LNCaP clone FGC (cell line): ENCODE data around the gene TRPM4.

Source experiments
- DNase-seq: peaks from one replicate; pipeline ENCODE4 v3.0.0-alpha.2; 2011; ENCODE audit warnings: low read depth
- H3K4me3 ChIP-seq: 2 replicates; pipeline ENCODE4 v1.5.1; 2011; ENCODE audit warnings: mild to moderate bottlenecking, low read depth, low read length, control low read depth
- CTCF ChIP-seq: IDR thresholded peaks from 2 replicates; pipeline ENCODE4 v1.5.1; 2012; ENCODE audit warnings: mild to moderate bottlenecking; ENCODE audit not compliant: control insufficient read depth, insufficient read depth; ENCODE audit errors: extremely low read depth

Gene TRPM4

DNA sequence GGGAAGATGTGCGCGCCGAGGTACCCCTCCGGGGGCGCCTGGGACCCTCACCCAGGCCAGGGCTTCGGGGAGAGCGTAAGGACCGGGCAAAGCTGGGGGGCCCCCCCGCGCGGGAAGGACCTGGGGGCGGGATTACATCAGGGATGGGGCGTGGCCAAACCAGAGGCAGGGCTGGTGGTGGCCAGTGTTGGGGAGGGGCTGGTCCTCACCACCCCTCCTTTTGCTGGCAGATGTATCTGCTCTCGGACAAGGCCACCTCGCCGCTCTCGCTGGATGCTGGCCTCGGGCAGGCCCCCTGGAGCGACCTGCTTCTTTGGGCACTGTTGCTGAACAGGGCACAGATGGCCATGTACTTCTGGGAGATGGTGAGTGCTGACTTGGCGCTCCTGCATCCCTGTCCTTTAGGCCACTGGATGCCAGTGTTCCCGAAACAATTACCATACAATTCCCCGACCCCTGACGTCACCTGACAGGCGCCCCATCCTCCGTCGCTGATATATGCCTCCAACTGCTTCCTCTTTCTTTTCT lies 25.3 kb downstream of the TRPM4 start:
- TF ChIP-seq CTCF, result no peak
- H3K4me3 ChIP-seq, result no peak overlapping the region
- DNase-seq, result no peak

DNA sequence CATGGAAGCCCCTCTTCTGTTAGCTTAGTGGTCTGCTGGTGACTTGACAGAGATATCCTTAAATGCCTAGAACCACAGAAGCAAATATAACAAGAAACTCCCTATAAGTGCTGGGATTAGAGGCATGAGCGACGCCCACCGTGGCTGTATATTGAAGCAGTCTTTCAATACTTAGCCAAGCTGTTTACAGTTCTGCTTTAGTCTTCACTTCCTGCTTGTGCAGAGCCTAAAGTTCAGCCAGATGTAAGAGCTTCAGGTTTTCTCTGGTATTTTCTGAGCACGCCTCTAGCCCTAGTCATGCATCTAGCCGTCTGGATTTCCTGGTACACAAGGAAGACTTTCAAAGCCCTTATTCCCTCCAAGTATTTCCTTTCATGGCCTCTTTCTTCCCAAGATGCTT lies 28.5 kb downstream of the TRPM4 start:
- DNase-seq, result no peak
- no peak overlapping the region for H3K4me3 ChIP-seq
- no peak for TF ChIP-seq CTCF

- no peak for DNase-seq
- H3K4me3 ChIP-seq, result no peak overlapping the region
- TF ChIP-seq CTCF, result no peak
These were observed 31.1 kb downstream of the TRPM4 start for GRCh38 chr19:49188626-49189200.

GRCh38 chr19:49189259-49189658 lies 31.7 kb downstream of the TRPM4 start:
- no peak for TF ChIP-seq CTCF
- no peak overlapping the region for H3K4me3 ChIP-seq
- DNase-seq, result no peak

- DNase-seq, result no peak
- TF ChIP-seq CTCF, result no peak
These were observed 33.2 kb downstream of the TRPM4 start for GRCh38 chr19:49190781-49191180.

DNA sequence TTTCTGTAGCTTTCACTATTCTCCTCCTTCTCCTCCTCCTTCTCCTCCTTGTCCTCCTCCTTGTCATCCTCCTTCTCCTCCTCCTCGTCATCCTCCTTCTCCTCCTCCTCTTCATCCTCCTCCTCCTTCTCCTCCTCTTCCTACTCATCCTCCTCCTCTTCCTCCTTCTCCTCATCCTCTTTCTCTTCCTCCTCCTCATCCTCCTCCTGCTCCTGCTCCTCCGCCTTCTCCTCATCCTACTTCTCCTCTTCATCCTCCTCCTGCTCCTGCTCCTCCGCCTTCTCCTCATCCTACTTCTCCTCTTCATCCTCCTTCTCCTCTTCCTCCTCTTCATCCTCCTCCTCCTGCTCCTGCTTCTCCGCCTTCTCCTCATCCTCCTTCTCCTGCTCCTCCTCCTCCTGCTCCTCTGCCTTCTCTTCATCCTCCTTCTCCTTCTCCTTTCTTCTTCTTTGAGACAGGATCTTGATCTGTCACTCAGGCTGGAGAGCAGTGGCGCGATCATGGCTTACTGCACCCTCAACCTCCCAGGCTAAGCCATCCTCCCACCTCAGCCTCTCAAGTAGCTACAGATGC lies 36.3 kb downstream of the TRPM4 start:
- no peak for DNase-seq
- no peak for TF ChIP-seq CTCF
- no peak overlapping the region for H3K4me3 ChIP-seq

More at GRCh38 chr19:49190781-49191180, 33.2 kb downstream of the TRPM4 start:
- no peak overlapping the region for H3K4me3 ChIP-seq

DNA sequence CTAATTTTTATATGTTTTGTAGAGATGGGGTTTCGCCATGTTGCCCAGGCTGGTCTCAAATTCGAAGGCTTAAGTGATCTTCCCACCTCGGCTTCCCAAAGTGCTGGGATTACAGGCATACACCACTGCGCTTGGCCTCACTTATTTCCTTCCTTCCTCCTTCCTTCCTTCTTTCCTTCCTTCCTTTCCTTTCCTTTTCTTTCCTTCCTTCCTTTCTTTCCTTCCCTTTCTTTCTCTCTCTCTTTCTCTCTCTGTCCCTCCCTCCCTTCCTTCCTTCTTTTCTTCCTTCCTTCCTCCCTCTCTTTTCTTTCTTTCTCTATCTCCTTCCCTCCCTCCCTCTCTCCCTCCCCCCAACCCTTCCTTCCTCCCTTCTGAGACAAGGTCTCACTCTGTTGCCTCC lies 36.8 kb downstream of the TRPM4 start:
- H3K4me3 ChIP-seq, result no peak overlapping the region
- no peak for TF ChIP-seq CTCF
- no peak for DNase-seq
